HEK293 (cell line): Measurements from ENCODE around the gene KSR1.

Experiments
- CTCF ChIA-PET: fragments of 350-600 bp; formaldehyde crosslinking; extraction: SDS; loops from one replicate; lab custom pipeline; 2021; ENCODE audit warnings: antibody characterized with exemption; lab: Yijun Ruan, JAX
- POLR2A ChIA-PET: fragments of 300-600 bp; formaldehyde crosslinking; extraction: SDS; loops from one replicate; lab custom pipeline; 2020; ENCODE audit warnings: antibody characterized with exemption, inconsistent platforms; lab: Yijun Ruan, JAX
- H3K27ac ChIP-seq: fragments of 200-500 bp; sonication (Bioruptor generic); 2 replicates; pipeline ENCODE4 v1.5.1; 2014; ENCODE audit warnings: low read depth, low read length, control low read depth, inconsistent platforms; ENCODE audit errors: extremely low read depth
- H3K36me3 ChIP-seq, 2 experiments: fragments of 200-500 bp in 1 of 2; sonication (Bioruptor generic) in 1 of 2; 1 replicate in 1 of 2; 2 replicates in 1 of 2; pipeline ENCODE4 v1.5.1; 2014 to 2017; ENCODE audit warnings: inconsistent platforms in 2 of 2, low read length in 2 of 2; ENCODE audit not compliant: control insufficient read depth in 2 of 2, insufficient read depth in 1 of 2
- H3K4me1 ChIP-seq: fragments of 200-500 bp; sonication (Bioruptor generic); 2 replicates; pipeline ENCODE4 v1.5.1; 2014; ENCODE audit warnings: mild to moderate bottlenecking, low read length, inconsistent platforms; ENCODE audit not compliant: control insufficient read depth, insufficient read depth
- H3K4me3 ChIP-seq: 2 replicates; pipeline ENCODE4 v1.5.1; 2011; ENCODE audit warnings: low read depth, mild to moderate bottlenecking, control low read depth, low read length, moderate library complexity
- H3K9me3 ChIP-seq: fragments of 200-500 bp; sonication (Bioruptor generic); 2 replicates; pipeline ENCODE4 v1.5.1; 2014; ENCODE audit warnings: low read depth, low read length, inconsistent platforms; ENCODE audit not compliant: control insufficient read depth, insufficient read depth
- EGR2 ChIP-seq: fragments of 450-650 bp; formaldehyde crosslinking; IDR thresholded peaks from 2 replicates; pipeline ENCODE4 v1.5.1; 2016; ENCODE audit warnings: low read depth, missing biosample characterization, missing genetic modification characterization
- GLI2 ChIP-seq: fragments of 450-650 bp; formaldehyde crosslinking; IDR thresholded peaks from 2 replicates; pipeline ENCODE4; 2017; ENCODE audit warnings: missing biosample characterization, missing genetic modification characterization, low read depth, borderline replicate concordance
- GLIS2 ChIP-seq: fragments of 450-650 bp; formaldehyde crosslinking; IDR thresholded peaks from 2 replicates; pipeline ENCODE4 v1.5.1; 2016; ENCODE audit warnings: missing biosample characterization, missing genetic modification characterization
- KLF16 ChIP-seq: fragments of 450-650 bp; formaldehyde crosslinking; IDR thresholded peaks from 2 replicates; pipeline ENCODE4 v1.5.1; 2017; ENCODE audit warnings: missing biosample characterization, missing genetic modification characterization
- OSR2 ChIP-seq: fragments of 450-650 bp; formaldehyde crosslinking; IDR thresholded peaks from 2 replicates; pipeline ENCODE4 v1.5.1; 2016; ENCODE audit warnings: missing biosample characterization, missing genetic modification characterization
- PRDM1 ChIP-seq: fragments of 450-650 bp; formaldehyde crosslinking; IDR thresholded peaks from 2 replicates; pipeline ENCODE4; 2016; ENCODE audit warnings: missing biosample characterization, missing genetic modification characterization
- RBAK ChIP-seq: fragments of 450-650 bp; formaldehyde crosslinking; IDR thresholded peaks from 2 replicates; pipeline ENCODE4 v1.5.1; 2016; ENCODE audit warnings: missing biosample characterization, missing genetic modification characterization
- ZBTB17 ChIP-seq: fragments of 450-650 bp; formaldehyde crosslinking; IDR thresholded peaks from 2 replicates; pipeline ENCODE4 v1.5.1; 2016; ENCODE audit warnings: missing biosample characterization, missing genetic modification characterization
- ZBTB7A ChIP-seq: fragments of 450-650 bp; formaldehyde crosslinking; IDR thresholded peaks from 2 replicates; pipeline ENCODE4 v1.5.1; 2016; ENCODE audit warnings: low read depth, missing biosample characterization, missing genetic modification characterization
- ZNF138 ChIP-seq: fragments of 450-650 bp; formaldehyde crosslinking; IDR thresholded peaks from 2 replicates; pipeline ENCODE4 v1.5.1; 2016; ENCODE audit warnings: missing biosample characterization, missing genetic modification characterization, borderline replicate concordance
- ZNF140 ChIP-seq: fragments of 450-650 bp; formaldehyde crosslinking; IDR thresholded peaks from 2 replicates; pipeline ENCODE4 v1.5.1; 2016; ENCODE audit warnings: missing biosample characterization, missing genetic modification characterization
- ZNF19 ChIP-seq: fragments of 450-650 bp; formaldehyde crosslinking; IDR thresholded peaks from 2 replicates; pipeline ENCODE4; 2016; ENCODE audit warnings: missing biosample characterization, missing genetic modification characterization, low read depth
- ZNF2 ChIP-seq: fragments of 450-650 bp; formaldehyde crosslinking; IDR thresholded peaks from 2 replicates; pipeline ENCODE4 v1.5.1; 2016; ENCODE audit warnings: missing biosample characterization, missing genetic modification characterization
- ZNF221 ChIP-seq: fragments of 450-650 bp; formaldehyde crosslinking; IDR thresholded peaks from 2 replicates; pipeline ENCODE4 v1.5.1; 2017; ENCODE audit warnings: missing biosample characterization, missing genetic modification characterization, borderline replicate concordance
- ZNF341 ChIP-seq: fragments of 450-650 bp; formaldehyde crosslinking; IDR thresholded peaks from 2 replicates; pipeline ENCODE4; 2016; ENCODE audit warnings: low read depth, missing biosample characterization, missing genetic modification characterization
- ZNF350 ChIP-seq: fragments of 450-650 bp; formaldehyde crosslinking; IDR thresholded peaks from 2 replicates; pipeline ENCODE4 v1.5.0; 2017; ENCODE audit warnings: missing biosample characterization, mild to moderate bottlenecking, missing genetic modification characterization
- ZNF433 ChIP-seq: fragments of 450-650 bp; formaldehyde crosslinking; IDR thresholded peaks from 2 replicates; pipeline ENCODE4 v1.5.1; 2016; ENCODE audit warnings: missing biosample characterization, missing genetic modification characterization, low read depth
- ZNF623 ChIP-seq: fragments of 450-650 bp; formaldehyde crosslinking; IDR thresholded peaks from 2 replicates; pipeline ENCODE4 v1.5.1; 2016; ENCODE audit warnings: missing biosample characterization, missing genetic modification characterization
- TF ChIP-seq, protein P1 (sequence below): fragments of 450-650 bp; formaldehyde crosslinking; IDR thresholded peaks from 2 replicates; pipeline ENCODE4 v1.5.1; 2016; ENCODE audit warnings: missing biosample characterization, missing genetic modification characterization
- TF ChIP-seq, protein P2 (sequence below): fragments of 450-650 bp; formaldehyde crosslinking; IDR thresholded peaks from 2 replicates; pipeline ENCODE4 v1.5.1; 2016; ENCODE audit warnings: missing biosample characterization, missing genetic modification characterization
- TF ChIP-seq, protein P3 (sequence below): IDR thresholded peaks from 2 replicates; pipeline ENCODE4 v1.6.1; 2011; ENCODE audit warnings: mild to moderate bottlenecking, low read depth, low read length, borderline replicate concordance
- TF ChIP-seq, protein P4 (sequence below): fragments of 450-650 bp; formaldehyde crosslinking; IDR thresholded peaks from 2 replicates; pipeline ENCODE4 v1.5.1; 2016; ENCODE audit warnings: missing biosample characterization, missing genetic modification characterization, low read depth

KSR1 gene

DNA sequence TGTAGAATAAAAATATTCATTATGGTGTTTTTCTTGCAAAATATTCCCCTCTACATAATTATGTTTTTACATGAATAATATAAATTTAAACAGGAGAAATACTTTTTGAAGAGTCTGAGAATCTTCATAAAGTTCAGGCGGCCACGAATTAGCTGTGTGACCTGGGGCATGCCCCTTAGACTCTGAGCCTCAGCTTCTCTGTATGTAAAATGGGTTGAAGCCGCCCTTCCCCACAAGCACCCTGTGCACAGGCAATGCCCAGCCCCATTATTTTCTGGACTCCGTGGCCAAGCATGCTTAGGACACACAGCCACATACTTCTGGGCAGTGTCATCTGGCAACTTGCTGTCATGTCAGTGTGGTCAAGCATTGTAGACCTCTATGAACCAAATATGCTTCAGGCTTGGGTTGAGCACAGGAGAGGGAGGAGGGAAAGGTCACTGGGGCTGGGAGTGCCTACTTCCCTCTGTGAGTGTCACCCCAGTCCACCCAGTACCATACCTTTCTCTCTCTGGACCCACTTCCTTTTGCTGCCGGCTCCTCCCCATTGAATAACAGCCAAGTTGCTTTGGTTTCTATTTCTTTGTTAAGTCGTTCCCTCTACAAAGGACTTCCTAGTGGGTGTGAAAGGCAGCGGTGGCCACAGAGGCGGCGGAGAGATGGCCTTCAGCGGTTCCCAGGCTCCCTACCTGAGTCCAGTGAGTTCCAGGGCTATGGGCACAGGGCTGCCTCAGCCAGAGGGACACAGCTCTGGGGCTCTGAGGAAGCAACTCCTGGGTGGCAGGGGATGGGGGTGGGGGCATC, 174.6 kb downstream of the KSR1 start, which contains the start of gene LGALS9:
Gene LGALS9 (plus strand): TSS at position 582 of the 804 bp plus-strand sequence. CDS start 78 bp downstream, at position 660.
- TF ChIP-seq ZNF138 (tag by site-specific recombination) (no peak), ZNF221 (tag by site-specific recombination) (no peak), PRDM1 (tag by site-specific recombination) (no peak), ZBTB7A (tag by site-specific recombination) (no peak), ZNF341 (tag by site-specific recombination) (no peak), ZBTB17 (tag by site-specific recombination) (no peak), ZNF19 (tag by site-specific recombination) (no peak), RBAK (tag by site-specific recombination) (no peak), ZNF433 (tag by site-specific recombination) (no peak), OSR2 (tag by site-specific recombination) (no peak), ZNF2 (tag by site-specific recombination) (no peak), ZNF350 (tag by site-specific recombination) (no peak), ZNF623 (no peak), GLI2 (no peak), KLF16 (tag by site-specific recombination) (no peak)
- TF ChIP-seq, protein P1, sequence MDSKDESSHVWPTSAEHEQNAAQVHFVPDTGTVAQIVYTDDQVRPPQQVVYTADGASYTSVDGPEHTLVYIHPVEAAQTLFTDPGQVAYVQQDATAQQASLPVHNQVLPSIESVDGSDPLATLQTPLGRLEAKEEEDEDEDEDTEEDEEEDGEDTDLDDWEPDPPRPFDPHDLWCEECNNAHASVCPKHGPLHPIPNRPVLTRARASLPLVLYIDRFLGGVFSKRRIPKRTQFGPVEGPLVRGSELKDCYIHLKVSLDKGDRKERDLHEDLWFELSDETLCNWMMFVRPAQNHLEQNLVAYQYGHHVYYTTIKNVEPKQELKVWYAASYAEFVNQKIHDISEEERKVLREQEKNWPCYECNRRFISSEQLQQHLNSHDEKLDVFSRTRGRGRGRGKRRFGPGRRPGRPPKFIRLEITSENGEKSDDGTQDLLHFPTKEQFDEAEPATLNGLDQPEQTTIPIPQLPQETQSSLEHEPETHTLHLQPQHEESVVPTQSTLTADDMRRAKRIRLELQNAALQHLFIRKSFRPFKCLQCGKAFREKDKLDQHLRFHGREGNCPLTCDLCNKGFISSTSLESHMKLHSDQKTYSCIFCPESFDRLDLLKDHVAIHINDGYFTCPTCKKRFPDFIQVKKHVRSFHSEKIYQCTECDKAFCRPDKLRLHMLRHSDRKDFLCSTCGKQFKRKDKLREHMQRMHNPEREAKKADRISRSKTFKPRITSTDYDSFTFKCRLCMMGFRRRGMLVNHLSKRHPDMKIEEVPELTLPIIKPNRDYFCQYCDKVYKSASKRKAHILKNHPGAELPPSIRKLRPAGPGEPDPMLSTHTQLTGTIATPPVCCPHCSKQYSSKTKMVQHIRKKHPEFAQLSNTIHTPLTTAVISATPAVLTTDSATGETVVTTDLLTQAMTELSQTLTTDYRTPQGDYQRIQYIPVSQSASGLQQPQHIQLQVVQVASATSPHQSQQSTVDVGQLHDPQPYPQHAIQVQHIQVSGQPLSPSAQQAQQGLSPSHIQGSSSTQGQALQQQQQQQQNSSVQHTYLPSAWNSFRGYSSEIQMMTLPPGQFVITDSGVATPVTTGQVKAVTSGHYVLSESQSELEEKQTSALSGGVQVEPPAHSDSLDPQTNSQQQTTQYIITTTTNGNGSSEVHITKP, result no peak
- TF ChIP-seq, protein P2, sequence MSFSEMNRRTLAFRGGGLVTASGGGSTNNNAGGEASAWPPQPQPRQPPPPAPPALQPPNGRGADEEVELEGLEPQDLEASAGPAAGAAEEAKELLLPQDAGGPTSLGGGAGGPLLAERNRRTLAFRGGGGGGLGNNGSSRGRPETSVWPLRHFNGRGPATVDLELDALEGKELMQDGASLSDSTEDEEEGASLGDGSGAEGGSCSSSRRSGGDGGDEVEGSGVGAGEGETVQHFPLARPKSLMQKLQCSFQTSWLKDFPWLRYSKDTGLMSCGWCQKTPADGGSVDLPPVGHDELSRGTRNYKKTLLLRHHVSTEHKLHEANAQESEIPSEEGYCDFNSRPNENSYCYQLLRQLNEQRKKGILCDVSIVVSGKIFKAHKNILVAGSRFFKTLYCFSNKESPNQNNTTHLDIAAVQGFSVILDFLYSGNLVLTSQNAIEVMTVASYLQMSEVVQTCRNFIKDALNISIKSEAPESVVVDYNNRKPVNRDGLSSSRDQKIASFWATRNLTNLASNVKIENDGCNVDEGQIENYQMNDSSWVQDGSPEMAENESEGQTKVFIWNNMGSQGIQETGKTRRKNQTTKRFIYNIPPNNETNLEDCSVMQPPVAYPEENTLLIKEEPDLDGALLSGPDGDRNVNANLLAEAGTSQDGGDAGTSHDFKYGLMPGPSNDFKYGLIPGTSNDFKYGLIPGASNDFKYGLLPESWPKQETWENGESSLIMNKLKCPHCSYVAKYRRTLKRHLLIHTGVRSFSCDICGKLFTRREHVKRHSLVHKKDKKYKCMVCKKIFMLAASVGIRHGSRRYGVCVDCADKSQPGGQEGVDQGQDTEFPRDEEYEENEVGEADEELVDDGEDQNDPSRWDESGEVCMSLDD (tag by site-specific recombination), result no peak
- Histone ChIP-seq H3K27ac (no peak within 1 kb of the TSS), H3K36me3 (peaks cover 0 to 12% of the 10 kb centered on the region in 2 experiments; a peak in 1 of 3 replicates), H3K9me3 (no peaks in the 10 kb centered on the region), H3K4me1 (no peaks in the 10 kb centered on the region), H3K4me3 (no peak within 1 kb of the TSS)
- POLR2A ChIA-PET, result no interaction called here
- CTCF ChIA-PET, result interaction anchor here (0.7 to 0.9 kb wide), 2 partner anchors 233 to 395 kb away, joined by 3 read pairs; no protein-coding TSS in a partner anchor

DNA sequence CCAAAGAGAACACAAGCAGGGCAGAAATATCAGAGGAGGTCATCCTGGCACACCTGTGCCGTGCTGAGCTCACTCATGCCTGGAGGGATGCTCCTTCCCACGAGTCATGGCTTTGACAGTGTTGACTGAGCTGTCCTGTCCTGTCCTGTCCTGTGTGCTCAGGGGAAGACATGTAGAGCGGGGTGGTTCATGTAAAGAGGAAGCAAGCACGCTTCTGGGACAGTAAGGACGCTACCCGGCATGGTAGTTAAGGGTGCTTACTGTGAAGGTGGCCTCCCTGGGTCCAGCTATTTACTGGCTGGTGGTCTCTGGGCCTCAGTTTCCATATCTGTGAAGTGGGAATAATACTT, 175.1 kb downstream of the KSR1 start:
- ChIA-PET CTCF (interaction anchor here (0.9 to 1.3 kb wide), 2 partner anchors 125 to 395 kb away, joined by 3 read pairs; no protein-coding TSS in a partner anchor), POLR2A (no interaction called here)
- Histone ChIP-seq H3K27ac (no peak overlapping the region), H3K36me3 (peaks cover 0 to 8% of the 10 kb centered on the region in 2 experiments; a peak in 1 of 3 replicates), H3K4me3 (no peak overlapping the region), H3K4me1 (no peaks in the 10 kb centered on the region), H3K9me3 (no peaks in the 10 kb centered on the region)
- TF ChIP-seq EGR2 (tag by site-specific recombination), result no peak
- TF ChIP-seq, protein P3, sequence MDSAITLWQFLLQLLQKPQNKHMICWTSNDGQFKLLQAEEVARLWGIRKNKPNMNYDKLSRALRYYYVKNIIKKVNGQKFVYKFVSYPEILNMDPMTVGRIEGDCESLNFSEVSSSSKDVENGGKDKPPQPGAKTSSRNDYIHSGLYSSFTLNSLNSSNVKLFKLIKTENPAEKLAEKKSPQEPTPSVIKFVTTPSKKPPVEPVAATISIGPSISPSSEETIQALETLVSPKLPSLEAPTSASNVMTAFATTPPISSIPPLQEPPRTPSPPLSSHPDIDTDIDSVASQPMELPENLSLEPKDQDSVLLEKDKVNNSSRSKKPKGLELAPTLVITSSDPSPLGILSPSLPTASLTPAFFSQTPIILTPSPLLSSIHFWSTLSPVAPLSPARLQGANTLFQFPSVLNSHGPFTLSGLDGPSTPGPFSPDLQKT, result no peak
- TF ChIP-seq ZNF140 (tag by site-specific recombination), result no peak
- no peak for TF ChIP-seq GLIS2 (tag by site-specific recombination)
- TF ChIP-seq, protein P4, sequence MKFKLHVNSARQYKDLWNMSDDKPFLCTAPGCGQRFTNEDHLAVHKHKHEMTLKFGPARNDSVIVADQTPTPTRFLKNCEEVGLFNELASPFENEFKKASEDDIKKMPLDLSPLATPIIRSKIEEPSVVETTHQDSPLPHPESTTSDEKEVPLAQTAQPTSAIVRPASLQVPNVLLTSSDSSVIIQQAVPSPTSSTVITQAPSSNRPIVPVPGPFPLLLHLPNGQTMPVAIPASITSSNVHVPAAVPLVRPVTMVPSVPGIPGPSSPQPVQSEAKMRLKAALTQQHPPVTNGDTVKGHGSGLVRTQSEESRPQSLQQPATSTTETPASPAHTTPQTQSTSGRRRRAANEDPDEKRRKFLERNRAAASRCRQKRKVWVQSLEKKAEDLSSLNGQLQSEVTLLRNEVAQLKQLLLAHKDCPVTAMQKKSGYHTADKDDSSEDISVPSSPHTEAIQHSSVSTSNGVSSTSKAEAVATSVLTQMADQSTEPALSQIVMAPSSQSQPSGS (tag by site-specific recombination), result no peak
